ENCODE results near the gene SLC44A2. TPM values are rescaled to one million over a fixed set of nuclear protein-coding genes. Genes with fewer than 3 reads are reported as not detected.

Gene SLC44A2
- total and polyA plus RNA-seq, 2 of the 8 experiments (the other 6 are each of a cell fraction or from before 2014, with no cell fraction given) = 105 to 120 TPM

- Histone ChIP-seq H3K18ac (ENCODE audit: extremely low read depth, low read length) (no peak overlapping the region), H3K4me3 (ENCODE audit: extremely low read depth in 1 of 4, insufficient read depth in 2 of 4, low read depth in 3 of 4, low read length in 4 of 4) (no peak overlapping the region), H3K14ac (ENCODE audit: insufficient read length) (no peak overlapping the region), H2AFZ (ENCODE audit: low read length) (no peak overlapping the region), H3K36me3 (ENCODE audit: control insufficient read depth in 2 of 4, insufficient read depth in 4 of 4, low read length in 3 of 4) (peaks cover 74 to 90% (median 86%) of the 10 kb centered on the region in 4 experiments), H4K20me1 (replicated peaks in 1 of 2; ENCODE audit: control insufficient read depth in 1 of 2, insufficient read depth in 2 of 2, low read length in 2 of 2) (peaks cover 32 to 40% of the 10 kb centered on the region in 2 experiments), H3K79me1 (ENCODE audit: low read depth, low read length) (peaks cover 7% of the 10 kb centered on the region), H3K9ac (replicated peaks in 1 of 4; ENCODE audit: extremely low read depth in 1 of 4, low read depth in 3 of 4, low read length in 3 of 4) (no peak overlapping the region), H3K4me1 (replicated peaks in 1 of 4; ENCODE audit: control insufficient read depth in 3 of 4, insufficient read depth in 4 of 4, low read length in 3 of 4) (no peaks in the 10 kb centered on the region; a peak in 2 of 7 replicates), H2BK5ac (ENCODE audit: low read depth, low read length) (no peak overlapping the region), H3K4ac (replicated peaks; ENCODE audit: insufficient read length, low read depth, low read length) (no peak overlapping the region), H4K91ac (replicated peaks; ENCODE audit: insufficient read length, low read length) (no peak overlapping the region), H4K5ac (ENCODE audit: insufficient read length, low read depth, low read length) (no peak overlapping the region), H4K8ac (ENCODE audit: extremely low read depth, insufficient read depth, low read length) (peak overlapping the region; percentile 19; the same call in 1 of the 2 replicates), H3K27me3 (replicated peaks in 1 of 4; ENCODE audit: control insufficient read depth in 3 of 4, extremely low read depth in 1 of 4, insufficient read depth in 3 of 4, low read length in 3 of 4) (no peaks in the 10 kb centered on the region), H3K56ac (replicated peaks; ENCODE audit: insufficient read length, low read depth, low read length) (no peak overlapping the region), H3K9me3 (ENCODE audit: insufficient read depth in 2 of 2, low read depth in 1 of 2, low read length in 1 of 2) (no peaks in the 10 kb centered on the region), H2BK12ac (ENCODE audit: low read depth, low read length) (no peak overlapping the region), H2AK5ac (ENCODE audit: low read depth, low read length) (no peak overlapping the region), H2BK15ac (ENCODE audit: low read length) (no peak overlapping the region), H3K23ac (ENCODE audit: insufficient read length) (no peak overlapping the region), H3K4me2 (ENCODE audit: insufficient read depth in 1 of 2, low read depth in 2 of 2, low read length in 2 of 2) (no peak overlapping the region), H2BK120ac (replicated peaks; ENCODE audit: low read depth, low read length) (no peak overlapping the region), H3K23me2 (ENCODE audit: low read depth, low read length) (no peaks in the 10 kb centered on the region), H3K79me2 (ENCODE audit: control insufficient read depth in 1 of 2, insufficient read depth in 2 of 2, low read length in 2 of 2) (peaks cover 4 to 91% of the 10 kb centered on the region in 2 experiments; a peak in 2 of 4 replicates), H3K27ac (ENCODE audit: low read depth, low read length) (no peak overlapping the region), H2BK20ac (ENCODE audit: low read length) (no peak overlapping the region)
- POLR2A ChIA-PET (ENCODE audit: partially characterized antibody) = interaction anchor here (55.9 to 59.0 kb wide), 2 partner anchors 10 to 13 kb away, joined by 1874 read pairs; partner anchors contain the start of genes DNM2, ILF3 and QTRT1
- 94% methylated on average over 12 of the region's 12 CpGs; no CpG with 5 or more reads in 1 of the 2 experiments for WGBS, 2 experiments (ENCODE audit: extremely low coverage in 1 of 2, insufficient coverage in 1 of 2, insufficient read length in 1 of 2, insufficient replicate concordance in 2 of 2, low coverage in 1 of 2, low lambda C conversion rate in 2 of 2, missing lambda C conversion rate in 1 of 2)
- FAIRE-seq (no peak), DNase-seq (ENCODE audit: low read depth in 1 of 2, low spot score in 2 of 2) (no peak)
- no peak for TF ChIP-seq SP4 (IDR thresholded peaks at IDR 0.05; ENCODE audit: low read length)
- TF ChIP-seq POLR2AphosphoS5 (IDR thresholded peaks at IDR 0.05; ENCODE audit: low read depth, low read length) = peak; percentile 15; the same call in 1 of the 2 replicates
- no peak for TF ChIP-seq POU5F1 (IDR thresholded peaks at IDR 0.05; ENCODE audit: low read depth, low read length)
- no peak for TF ChIP-seq TCF12 (IDR thresholded peaks at IDR 0.05; ENCODE audit: low read depth, low read length)
- TF ChIP-seq HDAC6 (IDR thresholded peaks at IDR 0.05; ENCODE audit: low read depth, low read length) = no peak
- CTCF ChIA-PET (ENCODE audit: partially characterized antibody) = interaction anchor here (0.6 to 3.5 kb wide), 8 partner anchors 8 to 106 kb away, joined by 3 to 13 read pairs (median 3); no protein-coding TSS in a partner anchor
These were observed 53.5 kb downstream of the SLC44A2 start for GRCh38 chr19:10678813-10679212.

All from H1 (cell line).